ENCODE data around the gene ICAM2.

Gene ICAM2

GRCh38 chr17:63978272-63979200 is 41.9 kb downstream of the ICAM2 start:
- no peak for DNase-seq (ENCODE audit: insufficient read length, low spot score)
- FAIRE-seq, result peak; percentile 20

- DNase-seq (ENCODE audit: insufficient read length, low spot score) (no peak), FAIRE-seq (no peak)
Measured at GRCh38 chr17:63976702-63977101, 43.7 kb downstream of the ICAM2 start.

- FAIRE-seq (no peak), DNase-seq (ENCODE audit: insufficient read length, low spot score) (no peak)
Measured at GRCh38 chr17:63975541-63976092, 44.8 kb downstream of the ICAM2 start.

DNA sequence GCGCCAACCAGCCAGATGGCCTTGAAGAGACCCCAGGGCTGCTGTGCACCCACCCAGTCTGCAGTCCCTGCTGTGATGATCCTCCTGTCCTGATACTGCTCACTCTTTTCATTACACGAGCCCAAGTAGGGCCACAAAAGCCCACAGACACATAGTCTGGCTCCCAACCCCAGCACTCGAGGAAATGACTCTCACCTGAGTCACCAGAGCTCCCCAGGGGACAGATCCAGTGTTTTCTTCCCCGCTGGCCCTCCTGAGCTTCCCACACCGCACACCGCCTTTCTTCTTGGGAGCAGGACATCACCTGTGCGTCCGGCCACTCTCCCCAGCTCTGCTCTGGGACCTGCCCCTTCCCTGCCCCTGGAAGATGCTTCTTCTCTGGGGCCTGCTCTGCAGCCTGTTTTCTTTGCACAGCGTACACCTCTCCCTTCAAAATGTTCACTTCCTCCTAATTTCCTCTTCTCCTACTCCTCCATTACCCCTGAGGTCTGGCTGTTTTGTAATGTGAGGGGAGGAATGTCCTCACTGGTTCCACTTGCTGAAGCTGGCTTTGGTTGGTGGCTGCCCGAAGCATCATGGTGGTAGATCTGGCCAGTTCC is 45.7 kb downstream of the ICAM2 start:
- DNase-seq (ENCODE audit: insufficient read length, low spot score), result peak; percentile 54
- peak; percentile 75 for FAIRE-seq

DNA sequence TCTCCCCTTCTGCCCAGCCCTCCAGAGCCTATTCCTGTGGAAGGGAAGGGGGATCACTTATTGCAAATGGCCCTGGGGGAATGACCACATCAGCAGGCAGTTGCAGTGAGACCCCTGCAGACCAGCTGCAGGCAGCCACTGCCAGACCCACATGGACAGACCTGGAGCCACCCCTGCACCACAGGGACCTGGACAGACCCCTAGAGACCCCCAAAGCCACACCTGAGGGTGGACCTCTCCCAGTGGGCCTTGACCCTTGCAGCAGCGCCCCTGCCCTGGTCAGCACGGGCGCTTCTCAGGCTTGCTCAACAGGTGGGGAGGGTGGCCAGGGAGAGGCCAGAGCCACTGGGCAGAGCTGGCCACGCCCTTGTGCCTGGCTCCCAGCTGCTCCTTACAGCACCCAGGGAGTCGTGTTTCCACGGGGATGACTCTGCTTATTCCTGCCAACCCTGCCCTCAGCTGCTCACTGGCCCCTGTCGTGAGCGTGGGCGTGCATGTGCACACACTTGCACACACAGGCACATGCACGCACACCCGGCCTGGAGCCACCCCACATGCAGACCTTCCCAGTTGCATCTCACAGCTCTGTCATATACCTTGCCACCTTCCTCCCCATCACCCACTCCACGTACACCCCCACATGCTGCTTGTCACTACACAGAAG is 46.4 kb downstream of the ICAM2 start:
- peak; percentile 98 for FAIRE-seq
- peak; percentile 61 for DNase-seq (ENCODE audit: insufficient read length, low spot score)

DNA sequence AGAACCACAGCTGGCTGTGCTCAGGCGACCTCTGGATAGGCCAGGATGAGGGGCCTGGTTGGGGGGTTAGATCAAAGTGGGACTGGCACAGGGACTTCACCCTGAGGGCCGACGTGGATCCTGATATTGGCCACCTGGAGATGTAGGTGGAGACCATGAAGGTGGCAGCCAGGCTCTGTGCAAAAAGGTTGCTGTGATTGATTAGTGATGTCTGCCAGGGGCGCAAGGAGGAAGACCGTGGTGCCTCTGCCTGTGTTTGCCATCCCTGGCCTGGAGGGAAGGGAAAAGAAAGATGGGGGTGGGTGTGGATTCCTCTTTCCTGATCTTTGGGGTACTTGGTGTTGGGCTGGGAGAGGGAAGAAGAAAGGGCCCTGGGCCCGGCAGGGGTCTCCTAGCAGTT is 47.2 kb downstream of the ICAM2 start:
- no peak for DNase-seq (ENCODE audit: insufficient read length, low spot score)
- no peak for FAIRE-seq

GRCh38 chr17:63972796-63973195 is 47.6 kb downstream of the ICAM2 start, which contains the start of gene SCN4A:
Gene SCN4A (minus strand): TSS chr17:63972918. CDS start chr17:63972841, 77 bp downstream.
- FAIRE-seq, result no peak

GRCh38 chr17:63969278-63969677 is 51.2 kb downstream of the ICAM2 start:
- FAIRE-seq, result no peak

More at GRCh38 chr17:63972796-63973195, 47.6 kb downstream of the ICAM2 start, which contains the start of gene SCN4A:
- DNase-seq (ENCODE audit: insufficient read length, low spot score), result no peak

DNA sequence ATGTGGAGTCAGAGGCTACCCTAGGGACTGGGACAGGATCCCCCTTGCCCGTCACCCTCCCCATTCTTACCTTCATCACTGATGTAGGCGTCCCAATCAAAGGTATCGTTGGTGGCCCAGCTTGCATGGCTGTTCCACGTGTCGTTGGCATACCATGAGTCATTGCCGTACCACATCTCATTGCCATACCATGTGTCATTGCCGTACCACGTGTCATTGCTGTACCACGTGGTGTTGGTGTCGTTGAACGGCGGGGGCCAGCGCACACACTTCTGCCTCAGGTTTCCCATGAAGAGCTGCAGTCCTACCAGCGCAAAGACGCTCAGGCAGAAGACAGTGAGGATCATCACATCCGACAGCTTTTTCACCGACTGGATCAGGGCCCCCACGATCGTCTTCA is 52.5 kb downstream of the ICAM2 start:
- FAIRE-seq (peak; percentile 95), DNase-seq (ENCODE audit: insufficient read length, low spot score) (no peak)

More at GRCh38 chr17:63969278-63969677, 51.2 kb downstream of the ICAM2 start:
- no peak for DNase-seq (ENCODE audit: insufficient read length, low spot score)

DNA sequence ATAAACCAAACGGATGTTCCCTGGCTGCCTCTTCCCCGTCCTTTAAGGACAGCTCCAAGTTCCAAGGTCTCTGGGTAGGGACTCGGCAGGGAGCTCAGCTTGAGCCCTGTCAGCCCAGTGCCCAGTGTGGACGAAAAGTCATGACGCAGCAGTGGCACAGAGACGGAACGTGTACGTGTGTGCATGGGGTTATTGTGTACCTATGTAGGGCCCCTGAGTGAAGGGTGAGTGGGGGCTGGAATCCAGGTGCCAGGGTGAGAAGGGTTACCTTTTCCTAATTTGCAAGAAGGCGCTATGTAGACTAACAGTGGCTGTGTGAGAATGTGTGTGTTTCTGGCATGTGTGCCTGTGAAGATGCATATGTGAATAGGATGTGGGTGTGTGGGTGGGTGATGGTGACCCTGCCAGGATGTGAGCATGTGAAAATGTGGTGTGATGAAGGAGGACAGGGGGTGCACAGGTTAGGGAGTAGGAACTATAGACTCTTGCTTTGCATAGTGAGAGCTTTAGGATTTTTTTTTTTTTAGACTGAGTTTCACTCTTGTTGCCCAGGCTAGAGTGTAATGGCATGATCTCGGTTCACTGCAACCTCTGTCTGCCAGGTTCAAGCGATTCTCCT is 53.7 kb downstream of the ICAM2 start:
- peak; percentile 20 for FAIRE-seq
- DNase-seq (ENCODE audit: insufficient read length, low spot score), result no peak

- DNase-seq (ENCODE audit: insufficient read length, low spot score) (no peak), FAIRE-seq (no peak)
Measured at GRCh38 chr17:63963123-63963522, 57.3 kb downstream of the ICAM2 start.

DNA sequence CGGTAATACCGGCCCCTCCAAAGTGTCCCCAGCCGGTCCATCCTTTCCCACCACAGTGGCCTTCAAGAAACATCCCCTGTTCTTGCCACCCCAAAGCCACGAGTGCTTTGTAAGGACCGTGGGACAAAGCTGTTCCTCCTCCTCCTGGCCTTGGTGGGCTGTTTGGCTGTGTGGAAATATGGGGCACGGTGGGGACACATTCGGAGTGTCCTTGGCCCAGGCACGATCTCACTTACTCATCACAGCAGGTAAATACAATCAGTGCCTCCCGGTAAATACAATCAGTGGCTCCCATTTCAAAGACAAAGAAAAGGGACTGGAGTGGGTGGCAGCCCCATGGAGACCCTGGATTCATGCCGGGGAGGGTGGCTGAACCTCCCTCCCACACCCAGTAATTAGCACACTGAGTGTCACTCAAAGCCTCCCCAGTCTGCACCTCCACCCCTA is 58.1 kb downstream of the ICAM2 start:
- DNase-seq (ENCODE audit: insufficient read length, low spot score), result no peak
- no peak for FAIRE-seq

GRCh38 chr17:63961355-63962212 is 58.8 kb downstream of the ICAM2 start:
- DNase-seq (ENCODE audit: insufficient read length, low spot score) (peak; percentile 54), FAIRE-seq (no peak)

GRCh38 chr17:63960430-63960829 is 60.0 kb downstream of the ICAM2 start:
- FAIRE-seq (no peak), DNase-seq (ENCODE audit: insufficient read length, low spot score) (no peak)

- DNase-seq (ENCODE audit: insufficient read length, low spot score), result no peak
- FAIRE-seq, result peak; percentile 57
Measured at GRCh38 chr17:63960006-63960405, 60.4 kb downstream of the ICAM2 start.

- DNase-seq (ENCODE audit: insufficient read length, low spot score) (no peak), FAIRE-seq (peak; percentile 42)
Measured at GRCh38 chr17:63956296-63956920, 64.0 kb downstream of the ICAM2 start.

DNA sequence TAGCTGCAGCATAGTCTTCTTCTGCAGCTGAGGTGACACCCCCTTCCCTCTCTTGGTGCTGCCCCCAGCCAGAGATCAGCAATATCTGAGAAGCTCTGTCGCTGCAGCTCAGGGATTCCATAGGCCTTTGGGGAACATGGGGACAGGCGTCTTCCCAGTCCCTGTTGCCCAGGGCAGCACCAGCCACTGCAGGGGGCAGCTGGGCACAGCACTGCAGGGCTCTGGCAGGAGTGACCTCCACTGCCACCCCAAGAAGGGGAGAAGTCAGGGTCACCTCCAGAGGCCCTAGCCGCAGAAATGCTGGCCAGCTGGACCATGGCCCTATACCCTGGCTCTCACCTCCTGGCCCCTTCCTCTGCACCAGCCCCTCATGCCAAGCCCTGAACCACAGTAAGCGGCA is 64.6 kb downstream of the ICAM2 start:
- FAIRE-seq (no peak), DNase-seq (ENCODE audit: insufficient read length, low spot score) (no peak)

DNA sequence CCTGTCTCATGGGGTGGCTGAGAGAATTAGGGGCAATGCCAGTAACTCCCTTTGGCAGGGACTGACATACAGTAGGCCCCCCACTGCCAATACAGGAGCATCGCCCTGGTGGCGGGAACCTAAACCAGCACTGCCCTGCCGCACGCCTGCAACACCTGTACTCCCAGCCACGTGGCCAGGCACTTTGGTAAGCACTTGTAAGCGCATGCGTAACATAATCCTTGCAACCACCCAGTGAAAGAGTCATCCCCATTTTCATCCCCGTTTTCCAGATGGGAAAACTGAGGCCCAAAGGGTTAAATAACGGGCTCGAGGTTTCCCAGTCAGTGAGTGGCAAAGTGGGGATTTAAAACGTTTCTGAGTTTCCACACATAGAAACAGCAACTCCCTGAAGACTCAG is 65.2 kb downstream of the ICAM2 start:
- peak; percentile 67 for FAIRE-seq
- no peak for DNase-seq (ENCODE audit: insufficient read length, low spot score)
